BJ (cell line): ENCODE results near the gene KRT20. TPM values are rescaled to one million over a fixed set of nuclear protein-coding genes. Genes with fewer than 3 reads are reported as not detected.

ENCODE experiments used
- CTCF ChIA-PET: fragments of 350-600 bp; formaldehyde crosslinking; extraction: SDS; loops from one replicate; lab custom pipeline; 2021; ENCODE audit warnings: antibody characterized with exemption, inconsistent platforms; lab: Yijun Ruan, JAX
- POLR2A ChIA-PET: fragments of 300-600 bp; sonication (Branson Sonifier 250); formaldehyde crosslinking; extraction: SDS; loops from one replicate; lab custom pipeline; 2021; ENCODE audit warnings: antibody characterized with exemption; lab: Charles Lee
- DNase-seq: peaks from one replicate; pipeline ENCODE4 v3.0.0-alpha.2; 2011; ENCODE audit warnings: low read depth
- H3K27me3 ChIP-seq: 2 replicates; pipeline ENCODE4 v1.6.0; 2011; ENCODE audit warnings: low read length; ENCODE audit not compliant: control insufficient read depth, insufficient read depth
- H3K36me3 ChIP-seq: 2 replicates; pipeline ENCODE4 v1.5.1; 2011; ENCODE audit warnings: low read length; ENCODE audit not compliant: control insufficient read depth, insufficient read depth
- H3K4me3 ChIP-seq: 2 replicates; pipeline ENCODE4 v1.5.1; 2011; ENCODE audit warnings: low read depth, mild to moderate bottlenecking, control low read depth, low read length
- polyA plus RNA-seq: library from polyadenylated mRNA; depleted of rRNA; stranded (reverse); fragments of >200 nt; gene quantifications from 2 replicates; pipeline ENCODE4 v1.2.3, GENCODE V29; 2011
- TF ChIP-seq, protein P1 (sequence below): IDR thresholded peaks from 2 replicates; pipeline ENCODE4 v1.5.1; 2011; ENCODE audit warnings: low read depth, mild to moderate bottlenecking, control low read depth, inconsistent platforms, low read length, moderate library complexity; ENCODE audit not compliant: insufficient read depth

Gene KRT20
- polyA plus RNA-seq, 1 experiment, result not detected

DNA sequence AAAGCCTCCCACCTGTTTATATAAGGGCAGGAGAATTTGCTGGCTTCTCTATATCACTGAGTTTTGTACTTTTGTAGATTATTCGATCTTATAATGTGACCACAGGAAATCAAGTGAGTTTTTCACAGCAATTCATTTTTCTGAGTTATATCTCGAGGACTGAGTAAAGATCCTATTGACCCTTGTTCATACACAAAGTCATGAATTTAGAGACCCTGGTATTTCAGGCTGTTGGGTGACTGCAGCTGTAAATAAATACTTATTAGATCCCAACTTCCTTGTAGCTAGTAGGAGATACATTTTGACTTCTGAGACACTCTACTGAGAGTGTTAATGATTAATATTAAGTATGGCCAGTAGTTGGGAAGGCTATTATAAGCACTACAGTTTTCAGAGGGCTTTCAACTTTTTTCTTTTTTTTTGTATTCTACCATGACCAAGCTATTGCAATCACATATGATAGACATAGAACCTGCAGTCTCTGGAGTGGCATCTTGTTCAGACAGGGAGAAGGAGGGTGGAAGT lies 3.2 kb upstream of the KRT20 start:
- ChIA-PET POLR2A (no interaction called here), CTCF (interaction anchor here (1.8 kb wide), 1 partner anchor 775 kb away, joined by 4 read pairs; no protein-coding TSS in a partner anchor)

DNA sequence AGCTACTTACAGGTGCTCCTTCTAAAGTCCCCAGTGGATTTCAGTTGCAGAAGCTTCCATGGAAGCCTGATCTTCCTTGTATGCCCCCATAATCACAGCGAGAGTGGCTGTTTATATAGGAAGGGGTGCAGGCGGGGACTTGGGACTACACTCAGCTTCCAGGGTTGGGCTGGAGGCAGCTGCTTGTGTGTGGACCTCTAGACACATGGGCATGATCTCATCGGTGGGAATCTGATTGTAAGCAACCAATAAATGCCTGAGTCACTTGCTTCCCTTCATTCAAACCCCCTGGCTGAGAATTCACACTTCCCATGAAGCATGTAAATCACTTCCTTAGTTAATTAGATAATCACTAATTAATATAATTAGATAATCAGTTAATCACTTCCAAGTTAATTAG lies 1.0 kb upstream of the KRT20 start:
- DNase-seq, result peak; percentile 19
- H3K27me3 ChIP-seq, result no peaks in the 10 kb centered on the region
- no peaks in the 10 kb centered on the region for H3K36me3 ChIP-seq
- no peak overlapping the region for H3K4me3 ChIP-seq
- POLR2A ChIA-PET, result no interaction called here
- TF ChIP-seq, protein P1, sequence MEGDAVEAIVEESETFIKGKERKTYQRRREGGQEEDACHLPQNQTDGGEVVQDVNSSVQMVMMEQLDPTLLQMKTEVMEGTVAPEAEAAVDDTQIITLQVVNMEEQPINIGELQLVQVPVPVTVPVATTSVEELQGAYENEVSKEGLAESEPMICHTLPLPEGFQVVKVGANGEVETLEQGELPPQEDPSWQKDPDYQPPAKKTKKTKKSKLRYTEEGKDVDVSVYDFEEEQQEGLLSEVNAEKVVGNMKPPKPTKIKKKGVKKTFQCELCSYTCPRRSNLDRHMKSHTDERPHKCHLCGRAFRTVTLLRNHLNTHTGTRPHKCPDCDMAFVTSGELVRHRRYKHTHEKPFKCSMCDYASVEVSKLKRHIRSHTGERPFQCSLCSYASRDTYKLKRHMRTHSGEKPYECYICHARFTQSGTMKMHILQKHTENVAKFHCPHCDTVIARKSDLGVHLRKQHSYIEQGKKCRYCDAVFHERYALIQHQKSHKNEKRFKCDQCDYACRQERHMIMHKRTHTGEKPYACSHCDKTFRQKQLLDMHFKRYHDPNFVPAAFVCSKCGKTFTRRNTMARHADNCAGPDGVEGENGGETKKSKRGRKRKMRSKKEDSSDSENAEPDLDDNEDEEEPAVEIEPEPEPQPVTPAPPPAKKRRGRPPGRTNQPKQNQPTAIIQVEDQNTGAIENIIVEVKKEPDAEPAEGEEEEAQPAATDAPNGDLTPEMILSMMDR, result no peak
- CTCF ChIA-PET, result interaction anchor here (0.6 to 1.4 kb wide), 4 partner anchors 9 to 663 kb away, joined by 3 to 4 read pairs (median 3); no protein-coding TSS in a partner anchor

More for the DNA sequence above, 3.2 kb upstream of the KRT20 start:
- DNase-seq, result no peak
- Histone ChIP-seq H3K36me3 (no peaks in the 10 kb centered on the region), H3K27me3 (no peaks in the 10 kb centered on the region), H3K4me3 (no peak overlapping the region)
- TF ChIP-seq, protein P1, result no peak

DNA sequence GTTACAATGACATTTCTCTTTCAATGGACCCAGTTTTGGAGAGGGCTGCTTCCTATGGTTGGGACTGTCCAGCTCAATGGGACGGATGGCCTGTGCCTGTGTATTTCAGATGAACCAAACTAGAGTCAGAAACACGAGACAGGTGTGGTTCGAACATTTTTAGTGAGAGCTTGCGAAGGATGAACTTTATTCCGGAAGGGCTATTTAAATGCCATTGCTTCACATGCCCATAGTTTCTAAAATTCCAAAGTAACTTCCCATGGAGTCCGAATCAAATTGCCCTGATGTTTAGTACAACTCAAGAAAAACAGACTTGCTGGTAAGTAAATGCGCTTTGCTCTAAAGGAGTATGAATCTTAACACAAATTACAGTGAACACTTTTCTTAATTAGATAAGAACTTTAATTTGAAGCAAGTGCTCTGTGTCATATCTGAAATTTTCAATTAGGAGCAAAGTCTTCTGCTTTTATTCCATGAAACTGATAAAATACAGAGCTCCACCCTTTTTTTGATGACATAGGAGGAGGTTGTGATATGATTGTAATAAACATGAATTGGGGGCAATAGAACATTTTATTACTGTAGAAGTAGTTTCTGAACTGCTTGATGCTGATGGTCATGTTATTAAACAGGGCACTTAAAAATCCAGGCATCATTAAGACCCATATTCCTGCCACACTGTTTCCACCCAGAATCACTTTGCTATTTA lies 1.3 kb downstream of the KRT20 start:
- H3K4me3 ChIP-seq, result no peak overlapping the region
- POLR2A ChIA-PET, result no interaction called here
- CTCF ChIA-PET, result interaction anchor here (1.3 kb wide), 1 partner anchor 26 kb away, joined by 5 read pairs; no protein-coding TSS in a partner anchor
- no peaks in the 10 kb centered on the region for H3K27me3 ChIP-seq
- H3K36me3 ChIP-seq, result no peaks in the 10 kb centered on the region
- DNase-seq, result no peak
- TF ChIP-seq, protein P1, result no peak

DNA sequence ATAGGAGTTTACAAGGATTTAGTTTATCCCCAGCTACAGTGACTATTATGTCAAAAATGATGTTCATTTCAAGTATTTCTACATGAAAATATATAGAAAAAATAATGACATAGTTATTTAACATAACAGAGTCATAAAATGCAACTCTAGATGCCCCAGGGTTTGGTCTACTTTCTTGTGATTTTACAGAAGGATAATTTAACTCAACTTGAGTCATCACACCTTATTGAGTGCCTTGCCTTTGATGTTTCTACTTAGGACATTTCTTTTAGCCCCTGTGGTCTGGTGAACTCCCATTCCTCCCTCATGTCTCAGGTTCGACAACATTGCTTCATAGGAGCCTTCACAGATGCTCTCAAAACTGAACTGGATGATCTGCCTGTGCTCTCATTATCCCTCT lies 2.0 kb downstream of the KRT20 start:
- CTCF ChIA-PET, result no interaction called here
- DNase-seq, result no peak
- POLR2A ChIA-PET, result no interaction called here
- Histone ChIP-seq H3K27me3 (no peaks in the 10 kb centered on the region), H3K4me3 (no peak overlapping the region), H3K36me3 (no peaks in the 10 kb centered on the region)
- TF ChIP-seq, protein P1, result no peak

DNA sequence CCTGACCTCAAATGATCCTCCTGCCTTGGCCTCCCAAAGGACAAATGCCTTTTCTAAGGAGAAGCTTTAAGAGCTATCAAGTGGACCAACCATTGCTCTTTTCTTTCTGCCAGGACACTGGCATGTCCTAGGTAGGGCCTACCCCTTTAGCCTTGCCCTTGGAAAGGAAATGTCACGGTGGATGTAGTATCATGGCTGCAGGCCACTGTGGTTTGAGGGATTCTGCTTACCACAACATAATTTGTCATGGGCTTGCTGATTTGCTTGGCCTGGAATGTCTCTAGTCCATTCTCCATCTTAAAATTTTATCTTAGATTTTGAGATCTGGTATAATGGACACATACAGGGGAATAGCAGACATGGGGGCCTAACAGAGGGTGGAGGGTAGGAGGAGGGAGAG lies 6.0 kb downstream of the KRT20 start:
- H3K27me3 ChIP-seq, result no peaks in the 10 kb centered on the region
- no peaks in the 10 kb centered on the region for H3K36me3 ChIP-seq
- no peak overlapping the region for H3K4me3 ChIP-seq
- TF ChIP-seq, protein P1, result no peak
- ChIA-PET POLR2A (no interaction called here), CTCF (interaction anchor here (0.6 kb wide), 1 partner anchor 81 kb away, joined by 3 read pairs; no protein-coding TSS in a partner anchor)
- no peak for DNase-seq
